Measurements from ENCODE around the gene UNC79.

UNC79 gene

GRCh38 chr14:93674343-93674742 is 243.6 kb downstream of the UNC79 start:
- no peak for DNase-seq

GRCh38 chr14:93675651-93676050 is 244.9 kb downstream of the UNC79 start:
- DNase-seq = no peak

- DNase-seq = no peak
Measured at GRCh38 chr14:93676416-93676958, 245.7 kb downstream of the UNC79 start.

GRCh38 chr14:93682459-93682858 is 251.7 kb downstream of the UNC79 start:
- no peak for DNase-seq

DNA sequence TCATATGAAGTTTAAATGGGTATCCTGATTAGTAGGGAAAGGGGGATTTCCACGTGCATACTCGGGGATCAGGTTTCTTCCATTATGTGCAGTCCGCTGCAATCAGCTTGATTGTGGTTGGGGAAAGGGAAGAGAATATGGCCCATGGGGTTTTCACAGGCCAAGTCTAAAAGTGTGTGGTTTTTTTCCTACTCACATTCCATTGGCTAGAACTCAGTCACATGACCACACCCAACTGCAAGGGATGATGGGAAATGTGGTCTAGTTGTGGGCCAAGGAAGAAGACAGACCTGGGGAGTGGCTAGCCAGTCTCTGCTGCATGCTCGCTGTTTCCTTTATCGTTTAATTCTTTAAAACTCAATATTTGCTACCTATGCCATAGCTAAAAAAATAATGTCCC is 252.5 kb downstream of the UNC79 start:
- no peak for DNase-seq

DNA sequence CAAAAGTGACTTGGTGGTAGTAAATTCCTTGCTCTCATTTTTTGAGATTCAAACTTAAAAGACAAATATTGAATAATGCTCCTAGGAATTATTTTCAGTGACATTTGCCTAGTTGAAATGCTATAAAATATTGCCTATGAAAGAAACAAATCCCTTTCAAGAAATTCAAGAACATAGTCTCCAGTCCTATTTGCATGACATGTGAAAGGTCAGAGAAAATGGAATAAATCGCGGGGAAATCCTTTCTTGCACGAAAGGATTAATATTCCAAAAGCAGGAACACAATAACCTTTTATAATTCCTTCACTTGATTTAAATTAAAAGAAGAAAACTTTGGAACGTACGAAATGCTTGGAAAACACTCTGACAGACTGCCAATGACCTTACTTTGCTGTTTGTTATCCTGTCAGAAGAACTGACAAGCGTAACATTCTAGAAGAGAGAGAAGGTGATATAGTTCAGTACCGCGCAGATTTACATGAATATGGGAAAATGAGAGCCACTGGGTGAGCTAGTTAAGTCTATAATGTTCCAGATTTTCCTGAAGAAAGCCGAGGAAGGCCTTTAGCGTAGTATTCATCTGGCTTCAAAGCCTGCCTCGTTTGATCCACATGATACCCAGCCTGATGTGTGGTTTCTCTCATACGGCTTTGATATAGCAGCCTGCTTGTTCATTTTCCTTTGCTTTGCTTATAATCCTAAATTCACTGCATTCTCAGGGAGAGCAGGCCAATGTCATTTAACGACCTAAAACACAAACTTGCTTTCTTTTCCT is 254.6 kb downstream of the UNC79 start:
- DNase-seq = no peak

DNA sequence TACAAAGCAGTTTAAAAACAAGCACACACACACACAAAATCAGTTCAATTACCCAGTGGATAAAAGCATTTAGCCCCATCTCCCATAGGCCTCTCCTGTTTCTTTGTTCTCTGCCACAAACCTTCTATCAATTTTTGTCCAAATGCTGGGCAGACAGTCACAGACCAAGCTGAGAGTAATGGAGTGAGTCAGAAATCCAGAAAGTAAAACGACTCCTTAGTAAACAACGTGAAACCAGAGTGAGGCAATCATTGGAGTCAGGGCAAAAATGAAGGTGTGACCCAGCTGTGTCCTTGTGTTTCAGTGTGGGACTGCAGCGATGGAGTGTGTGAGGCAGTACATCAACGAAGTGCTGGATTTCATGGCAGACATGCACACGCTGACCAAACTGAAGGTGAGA is 255.5 kb downstream of the UNC79 start:
- no peak for DNase-seq

DNA sequence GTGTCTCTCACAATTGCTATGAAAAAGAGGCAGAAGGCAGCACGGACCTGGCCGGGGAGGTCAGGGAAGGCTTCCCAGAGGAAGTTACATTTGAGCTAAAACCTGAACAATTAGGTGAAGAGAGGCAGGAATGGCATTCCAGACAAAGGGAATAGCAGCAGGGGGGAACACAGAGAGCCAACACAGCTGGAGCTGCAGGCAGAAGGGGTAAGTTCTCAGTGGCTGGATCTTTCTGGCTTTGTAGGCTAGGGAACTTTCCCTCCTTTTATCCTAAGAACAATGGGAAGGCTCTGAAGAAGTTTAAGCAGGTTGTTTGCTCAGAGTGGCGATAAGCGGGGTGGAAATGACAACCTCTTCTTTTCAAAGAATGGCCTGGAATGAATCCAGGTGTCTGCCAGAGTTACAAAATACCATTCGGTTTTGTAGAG is 257.5 kb downstream of the UNC79 start:
- no peak for DNase-seq

DNA sequence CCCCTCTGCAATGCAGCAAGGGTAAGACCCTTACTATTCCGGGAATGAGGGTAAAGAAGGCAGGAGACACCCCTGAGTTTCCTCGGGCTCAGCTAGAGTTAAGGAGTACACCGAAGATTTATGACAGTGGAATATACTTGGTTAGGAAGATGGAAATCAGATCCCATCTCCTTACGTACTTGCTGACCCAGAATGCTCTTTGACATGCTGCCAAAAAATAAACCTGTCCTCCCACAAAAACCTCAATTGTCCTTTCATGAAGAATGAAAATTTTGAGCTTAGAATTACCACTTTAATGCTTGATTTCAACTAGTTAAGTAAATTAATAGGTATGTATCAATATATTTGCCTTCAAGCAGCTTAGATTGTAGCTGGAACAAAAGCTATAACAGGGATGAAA is 258.1 kb downstream of the UNC79 start:
- no peak for DNase-seq

- no peak for DNase-seq
Measured at GRCh38 chr14:93690146-93690545, 259.4 kb downstream of the UNC79 start.

DNA sequence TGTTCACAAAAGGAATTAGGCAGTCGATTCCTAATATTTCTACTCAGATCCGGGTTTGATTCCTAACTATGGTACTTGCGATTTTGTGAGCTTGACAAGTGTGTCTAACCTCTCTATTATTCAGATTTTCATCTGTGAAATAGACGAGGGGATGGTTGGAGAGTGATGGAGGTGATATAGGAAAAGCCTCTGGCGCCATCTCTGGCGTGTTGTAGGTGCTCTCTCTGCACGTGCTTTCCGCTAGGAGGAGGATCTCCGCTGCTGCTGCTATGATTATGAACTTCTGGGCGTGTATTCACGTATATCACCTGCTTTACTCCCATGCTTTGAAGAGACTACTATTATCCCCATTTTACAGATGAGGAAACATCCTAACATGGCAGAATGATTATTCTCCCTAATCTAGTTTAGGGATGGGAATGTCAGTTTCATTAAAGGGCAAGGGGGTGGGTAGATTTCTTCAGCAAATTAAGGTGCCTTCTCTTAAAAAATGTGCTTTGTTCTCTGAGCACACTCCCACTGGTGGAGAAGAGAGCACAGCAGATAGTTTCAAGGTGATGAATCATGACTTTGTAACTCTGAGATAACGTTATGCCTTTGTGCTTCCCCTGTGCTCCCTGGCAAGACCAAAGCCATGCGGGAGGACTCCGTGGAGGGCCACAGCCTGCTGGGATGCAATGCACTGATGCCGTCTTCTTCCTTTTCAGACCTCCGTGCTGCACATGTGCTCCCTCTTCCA is 260.5 kb downstream of the UNC79 start:
- no peak for DNase-seq

- DNase-seq = no peak
Measured at GRCh38 chr14:93693914-93694313, 263.2 kb downstream of the UNC79 start.

DNA sequence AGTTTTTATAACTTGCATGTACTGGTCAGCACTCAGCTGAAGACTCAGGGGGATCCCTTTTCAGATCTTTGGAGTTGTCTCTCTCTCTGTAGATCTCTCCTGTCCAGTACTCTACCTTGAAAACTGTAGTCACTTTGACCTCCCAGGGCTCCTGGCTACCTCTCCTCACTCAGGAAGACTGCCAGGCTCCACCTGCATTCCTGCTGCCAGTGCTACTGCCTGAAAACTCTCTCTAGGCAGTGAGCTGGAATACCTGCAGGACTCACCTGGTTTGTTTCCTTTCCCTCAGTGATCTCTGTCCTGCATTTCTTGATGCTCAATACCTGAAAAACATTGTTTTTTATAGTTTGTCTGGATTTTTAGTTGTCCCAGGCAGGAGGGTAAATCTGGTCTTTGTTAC is 270.2 kb downstream of the UNC79 start:
- DNase-seq = no peak

GRCh38 chr14:93701562-93701961 is 270.8 kb downstream of the UNC79 start:
- DNase-seq = no peak

GRCh38 chr14:93702946-93703345 is 272.2 kb downstream of the UNC79 start:
- DNase-seq = no peak

DNA sequence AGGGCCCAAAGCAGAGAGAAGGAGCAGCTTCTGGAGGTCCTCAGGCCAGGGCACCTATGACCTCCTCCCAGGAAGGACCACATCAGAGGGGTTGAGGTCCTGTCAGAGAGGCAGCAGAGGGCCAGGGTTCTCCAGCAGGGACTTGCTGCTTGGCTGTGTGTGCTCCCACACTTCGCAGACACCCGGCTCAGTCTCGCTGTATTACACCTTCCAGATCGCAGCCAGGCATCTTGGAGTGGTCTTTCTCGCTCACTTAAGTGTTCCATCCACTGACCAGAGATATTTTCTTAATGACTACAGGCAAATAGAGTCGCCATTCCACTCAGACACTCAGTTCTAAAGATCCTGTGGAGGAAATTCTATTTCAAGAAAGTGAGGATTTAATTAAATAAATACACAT is 273.2 kb downstream of the UNC79 start:
- no peak for DNase-seq

DNA sequence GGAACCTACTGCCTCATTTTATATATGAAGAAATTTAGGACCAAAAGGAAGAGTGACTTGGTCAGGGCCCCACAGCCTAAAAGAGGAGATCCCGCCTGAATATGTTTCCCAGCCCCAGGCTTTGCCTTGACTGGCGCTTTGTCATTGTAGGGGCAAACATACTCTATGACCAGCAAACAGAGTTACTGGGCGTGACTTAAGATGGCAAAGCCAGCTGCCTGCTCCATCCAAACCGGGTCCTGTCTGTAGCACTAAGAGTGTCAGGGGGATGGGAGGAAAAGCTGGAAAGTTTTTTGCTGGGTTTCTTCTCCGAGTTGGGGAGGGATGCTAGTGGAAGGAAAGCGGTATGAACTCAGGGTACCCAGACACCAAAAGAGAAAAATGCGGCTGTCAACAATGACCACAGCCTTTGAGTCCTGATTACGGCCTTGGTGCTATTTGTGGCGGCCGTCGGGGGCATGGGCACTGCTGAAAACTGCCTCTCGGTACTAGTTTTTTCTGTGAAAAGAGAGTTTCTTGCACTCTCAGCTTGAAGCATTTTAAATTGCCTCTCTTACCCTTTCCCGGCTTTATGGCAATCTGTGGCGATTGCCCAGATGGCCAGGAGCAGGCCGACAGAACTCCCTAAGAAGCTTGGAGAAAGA is 274.9 kb downstream of the UNC79 start:
- DNase-seq = no peak

DNA sequence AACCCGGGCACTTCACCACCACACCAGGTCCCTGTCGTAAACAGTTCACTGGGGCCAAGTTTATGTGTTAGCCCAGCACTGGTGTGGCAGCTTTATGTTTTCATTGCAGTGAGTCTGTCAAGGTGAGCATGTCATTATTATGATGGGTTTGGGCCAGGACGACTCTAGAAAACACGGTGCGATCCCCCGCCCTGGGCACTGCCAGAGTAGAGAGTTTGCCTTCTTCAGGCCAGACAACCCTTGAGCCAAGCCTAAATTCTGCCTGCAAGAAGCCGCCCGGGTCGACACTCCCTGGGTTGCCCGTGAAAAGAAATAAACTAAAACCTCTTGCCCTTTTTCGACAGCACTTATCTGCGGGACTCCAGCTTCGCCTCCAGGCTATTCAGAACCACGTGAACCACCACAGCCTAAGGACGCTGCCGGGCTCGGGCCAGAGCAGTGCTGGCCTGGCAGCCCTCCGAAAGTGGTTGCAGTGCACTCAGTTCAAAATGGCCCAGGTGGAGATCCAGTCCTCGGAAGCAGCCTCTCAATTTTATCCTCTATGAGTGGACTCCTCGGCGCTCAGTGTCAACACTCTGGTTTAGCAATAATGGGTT is 275.7 kb downstream of the UNC79 start:
- DNase-seq = no peak

DNA sequence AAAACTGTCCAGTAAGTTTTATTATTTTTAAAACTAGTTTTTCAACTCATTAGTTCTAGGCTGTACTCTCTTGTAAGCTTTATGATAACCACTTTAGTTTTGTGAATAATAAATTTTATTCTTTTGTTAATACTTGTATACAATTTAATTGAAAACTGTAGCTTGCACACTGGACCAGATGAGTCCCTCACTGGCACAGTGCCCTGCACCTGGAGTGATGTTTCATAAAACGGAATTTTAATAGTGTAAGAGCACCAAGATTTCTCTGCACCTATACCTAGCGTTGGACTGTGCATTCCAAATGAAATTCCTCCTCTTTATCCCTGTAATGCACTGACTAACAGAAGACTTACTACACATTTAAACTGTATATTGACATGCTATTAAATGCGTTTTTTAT is 276.7 kb downstream of the UNC79 start:
- no peak for DNase-seq

GRCh38 chr14:93708311-93708734 is 277.6 kb downstream of the UNC79 start:
- no peak for DNase-seq

DNA sequence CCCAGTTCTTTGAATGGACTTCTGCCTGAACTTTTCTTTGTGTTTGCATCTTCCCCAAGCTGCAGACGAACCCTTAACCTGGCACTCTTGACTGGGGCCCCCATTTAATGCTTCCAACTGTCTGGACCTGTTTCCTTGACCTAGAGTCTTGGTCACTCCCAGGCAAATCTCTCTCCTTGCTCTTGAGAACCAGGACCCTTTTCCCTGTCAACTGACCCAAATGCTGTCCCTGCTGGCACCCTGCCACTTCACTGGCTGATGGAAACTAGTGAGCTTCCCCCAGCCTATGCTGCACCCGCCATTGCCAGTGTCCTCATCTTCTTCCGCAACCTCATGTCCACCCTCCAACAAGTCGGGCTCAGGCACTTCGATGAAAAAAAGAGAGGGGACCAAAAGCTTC is 278.1 kb downstream of the UNC79 start:
- no peak for DNase-seq

- DNase-seq = no peak
Measured at GRCh38 chr14:93709249-93709648, 278.5 kb downstream of the UNC79 start.
